ENCODE data around the gene ALG14.

DNA sequence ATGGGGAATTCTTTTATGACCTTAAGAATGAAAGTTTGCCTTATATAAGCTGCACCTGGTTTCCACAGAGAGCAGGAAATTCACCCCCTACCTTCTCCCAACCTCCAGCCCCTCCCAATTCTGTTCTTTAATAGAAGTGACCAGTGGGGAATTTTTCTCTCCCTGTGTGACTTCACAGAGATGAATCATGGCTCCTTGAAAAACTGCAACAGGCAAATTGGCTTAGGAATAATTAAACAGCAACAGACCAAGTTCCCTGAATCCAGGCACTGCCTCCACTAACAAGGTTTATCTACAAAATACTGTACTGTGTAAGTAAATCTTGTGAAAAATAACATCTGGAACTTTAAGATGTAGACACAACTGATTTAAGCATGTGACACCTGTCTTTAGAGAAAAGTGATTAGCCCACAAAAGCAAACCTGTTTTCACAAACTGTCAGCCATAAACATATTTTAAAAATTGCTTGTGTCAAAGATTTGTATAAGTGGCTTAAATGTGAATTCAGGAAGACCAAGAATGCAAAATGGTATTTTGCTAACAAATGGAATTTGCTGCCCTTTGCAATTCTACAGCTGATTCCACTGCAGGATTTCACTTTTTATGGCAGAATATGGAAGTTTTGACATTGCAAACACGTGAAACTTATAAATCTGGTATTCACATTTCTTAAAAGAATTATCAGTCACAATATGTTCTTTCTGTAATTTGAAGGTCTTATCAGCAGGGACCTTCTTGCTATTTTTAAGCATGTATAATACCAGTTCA is 54.0 kb downstream of the ALG14 start:
- TF ChIP-seq, protein P1, sequence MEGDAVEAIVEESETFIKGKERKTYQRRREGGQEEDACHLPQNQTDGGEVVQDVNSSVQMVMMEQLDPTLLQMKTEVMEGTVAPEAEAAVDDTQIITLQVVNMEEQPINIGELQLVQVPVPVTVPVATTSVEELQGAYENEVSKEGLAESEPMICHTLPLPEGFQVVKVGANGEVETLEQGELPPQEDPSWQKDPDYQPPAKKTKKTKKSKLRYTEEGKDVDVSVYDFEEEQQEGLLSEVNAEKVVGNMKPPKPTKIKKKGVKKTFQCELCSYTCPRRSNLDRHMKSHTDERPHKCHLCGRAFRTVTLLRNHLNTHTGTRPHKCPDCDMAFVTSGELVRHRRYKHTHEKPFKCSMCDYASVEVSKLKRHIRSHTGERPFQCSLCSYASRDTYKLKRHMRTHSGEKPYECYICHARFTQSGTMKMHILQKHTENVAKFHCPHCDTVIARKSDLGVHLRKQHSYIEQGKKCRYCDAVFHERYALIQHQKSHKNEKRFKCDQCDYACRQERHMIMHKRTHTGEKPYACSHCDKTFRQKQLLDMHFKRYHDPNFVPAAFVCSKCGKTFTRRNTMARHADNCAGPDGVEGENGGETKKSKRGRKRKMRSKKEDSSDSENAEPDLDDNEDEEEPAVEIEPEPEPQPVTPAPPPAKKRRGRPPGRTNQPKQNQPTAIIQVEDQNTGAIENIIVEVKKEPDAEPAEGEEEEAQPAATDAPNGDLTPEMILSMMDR (IDR thresholded peaks at IDR 0.05): no peak
- TF ChIP-seq EZH2 (IDR thresholded peaks at IDR 0.05; ENCODE audit: borderline replicate concordance, insufficient read depth, low read depth, low read length, poor library complexity, severe bottlenecking): no peak
